HCT116 (cell line): ENCODE data around the gene DENND4A.

Experiments used
- CTCF ChIP-seq, 3 experiments: fragments of 200-600 bp in 1 of 3; sonication (generic) in 1 of 3; IDR thresholded peaks in 2 of 3; conservative IDR thresholded peaks in 1 of 3; 2 replicates each; pipeline ENCODE4 v1.5.1; 2012 to 2017; ENCODE audit warnings: low read depth in 2 of 3, low read length in 2 of 3, antibody characterized with exemption in 1 of 3, borderline replicate concordance in 1 of 3, control low read depth in 1 of 3, mild to moderate bottlenecking in 1 of 3, mixed read lengths in 1 of 3, mixed run types in 1 of 3, moderate library complexity in 1 of 3; ENCODE audit not compliant: insufficient read depth in 1 of 3
- EZH2 ChIP-seq: fragments of 200-600 bp; sonication (generic); IDR thresholded peaks from 2 replicates; pipeline ENCODE4 v1.6.1; 2017; ENCODE audit warnings: antibody characterized with exemption, mixed run types
- EZH2phosphoT487 ChIP-seq: fragments of 200-600 bp; IDR thresholded peaks from 2 replicates; pipeline ENCODE4 v1.6.1; 2018; ENCODE audit warnings: antibody characterized with exemption, borderline replicate concordance
- POLR2A ChIP-seq: IDR thresholded peaks from 2 replicates; pipeline ENCODE4 v1.7.0; 2011; ENCODE audit warnings: borderline replicate concordance; ENCODE audit not compliant: insufficient read depth, insufficient read length; ENCODE audit errors: extremely low read depth
- POLR2AphosphoS5 ChIP-seq: IDR thresholded peaks from 2 replicates; pipeline ENCODE4 v1.6.1; 2011; ENCODE audit warnings: mild to moderate bottlenecking, low read depth, low read length, moderate library complexity
- SP1 ChIP-seq: IDR thresholded peaks from 2 replicates; pipeline ENCODE4 v1.6.1; 2012; ENCODE audit warnings: low read depth
- YY1 ChIP-seq: IDR thresholded peaks from 2 replicates; pipeline ENCODE4 v1.6.1; 2011; ENCODE audit warnings: low read length, low read depth, moderate library complexity, mild to moderate bottlenecking; ENCODE audit not compliant: insufficient replicate concordance; ENCODE audit errors: extremely low read depth
- ZBTB33 ChIP-seq: IDR thresholded peaks from 2 replicates; pipeline ENCODE4 v1.6.1; 2011; ENCODE audit warnings: mild to moderate bottlenecking, low read length, moderate library complexity; ENCODE audit not compliant: insufficient replicate concordance; ENCODE audit errors: extremely low read depth
- ZNF274 ChIP-seq: fragments of 200-500 bp; sonication (Bioruptor generic); IDR thresholded peaks from 2 replicates; pipeline ENCODE4 v1.6.1; 2014; ENCODE audit warnings: mild to moderate bottlenecking, low read depth, low read length, inconsistent platforms

GRCh38 chr15:65653341-65653740 is 138.8 kb downstream of the DENND4A start:
- no peak for TF ChIP-seq EZH2phosphoT487
- TF ChIP-seq ZNF274, result no peak
- no peak for TF ChIP-seq CTCF (IDR thresholded peaks at IDR 0.05 in 2 of 3, conservative IDR thresholded peaks at IDR 0.05 in 1 of 3; ENCODE audit: borderline replicate concordance in 1 of 3, insufficient read depth in 1 of 3, low read depth in 2 of 3, low read length in 2 of 3)
- no peak for TF ChIP-seq YY1
- no peak for TF ChIP-seq POLR2AphosphoS5
- no peak for TF ChIP-seq ZBTB33
- TF ChIP-seq POLR2A, result no peak
- no peak for TF ChIP-seq SP1
- no peak for TF ChIP-seq EZH2
